ENCODE results near the gene HDAC4. TPM values are rescaled to one million over a fixed set of nuclear protein-coding genes. Genes with fewer than 3 reads are reported as not detected.

HDAC4 gene
- total and polyA plus RNA-seq, 10 of the 15 experiments (the other 5 are each of a cell fraction or from before 2014, with no cell fraction given) = 0.22 to 15.7 (median 4.8) TPM

DNA sequence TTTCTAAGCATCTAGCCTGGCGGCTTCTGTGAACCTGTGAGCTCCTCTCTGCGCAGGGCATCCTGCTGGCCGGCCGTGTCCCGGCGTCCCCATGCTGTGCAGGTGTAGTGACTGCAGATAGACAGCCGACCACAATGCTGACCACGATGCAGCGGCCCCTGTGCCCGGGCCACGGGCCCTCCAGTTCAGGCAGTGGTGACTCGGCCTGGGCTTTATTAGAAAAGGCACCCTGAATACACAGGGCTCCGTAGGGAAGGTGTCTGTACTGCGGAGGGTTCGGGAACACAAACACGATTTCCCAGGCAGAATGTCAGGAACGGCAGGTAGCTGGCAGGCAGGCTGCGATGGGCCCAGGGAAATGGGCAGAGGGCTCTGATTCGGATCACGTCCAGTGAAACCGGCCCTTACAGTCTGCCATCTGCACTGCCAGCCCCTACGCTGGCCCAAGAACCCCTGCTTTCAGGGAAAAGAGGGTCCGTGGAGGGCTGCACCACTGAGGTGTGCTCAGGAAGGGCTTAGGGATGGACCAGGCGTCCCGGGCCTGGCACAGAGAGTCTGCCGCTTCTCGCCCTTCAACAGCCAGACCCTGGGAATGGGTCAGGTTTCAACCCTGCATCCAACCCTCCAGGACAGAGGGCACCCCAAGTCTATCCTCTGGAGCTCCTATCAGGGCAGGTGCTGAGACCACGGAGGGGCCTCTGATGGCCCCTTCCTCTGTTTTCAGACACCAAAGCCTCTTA is 196.5 kb downstream of the HDAC4 start:
- ChIA-PET RAD21 (ENCODE audit: unreplicated experiment) (no interaction called here), CTCF (no interaction called here), SMC1A (ENCODE audit: uncharacterized antibody, unreplicated experiment) (no interaction called here), POLR2A (no interaction called here)
- no peak overlapping the region for H3K4me2 ChIP-seq (ENCODE audit: control insufficient read depth, insufficient read depth)
- ATAC-seq (no peak), FAIRE-seq (no peak), DNase-seq (ENCODE audit: low read depth, low spot score) (no peak)
- H2AFZ ChIP-seq (ENCODE audit: control insufficient read depth, low read depth, low read length) = no peak overlapping the region
- no peaks in the 10 kb centered on the region for H3K79me2 ChIP-seq (ENCODE audit: control insufficient read depth, insufficient read depth, low read length)
- H3K36me3 ChIP-seq (ENCODE audit: control insufficient read depth in 2 of 2, insufficient read depth in 2 of 2, low read length in 1 of 2) = no peaks in the 10 kb centered on the region
- WGBS (ENCODE audit: insufficient coverage, insufficient replicate concordance, low lambda C conversion rate, missing lambda C conversion rate) = 70% methylated on average over 28 of the region's 28 CpGs
- no peak overlapping the region for H3K9ac ChIP-seq (ENCODE audit: control insufficient read depth, insufficient read depth, low read length)
- no peaks in the 10 kb centered on the region for H3K27me3 ChIP-seq (replicated peaks in 1 of 2; ENCODE audit: control insufficient read depth in 2 of 2, insufficient read depth in 2 of 2, low read length in 1 of 2)
- H3K27ac ChIP-seq (ENCODE audit: control insufficient read depth, insufficient read depth) = no peak overlapping the region
- no peak overlapping the region for H3K4me3 ChIP-seq
- TF ChIP-seq SUPT20H (IDR thresholded peaks at IDR 0.05; ENCODE audit: borderline replicate concordance, control insufficient read depth, low read depth, low read length) = no peak
- no peak for TF ChIP-seq ZZZ3 (IDR thresholded peaks at IDR 0.05; ENCODE audit: control insufficient read depth, insufficient read length, low read depth)
- TF ChIP-seq DPF2 (IDR thresholded peaks at IDR 0.05) = no peak
- no peak for TF ChIP-seq BRCA1 (IDR thresholded peaks at IDR 0.05; ENCODE audit: low read depth, low read length)
- TF ChIP-seq EED (IDR thresholded peaks at IDR 0.05; ENCODE audit: low read depth) = no peak
- TF ChIP-seq HDGF (IDR thresholded peaks at IDR 0.05) = no peak
- TF ChIP-seq, protein P1, sequence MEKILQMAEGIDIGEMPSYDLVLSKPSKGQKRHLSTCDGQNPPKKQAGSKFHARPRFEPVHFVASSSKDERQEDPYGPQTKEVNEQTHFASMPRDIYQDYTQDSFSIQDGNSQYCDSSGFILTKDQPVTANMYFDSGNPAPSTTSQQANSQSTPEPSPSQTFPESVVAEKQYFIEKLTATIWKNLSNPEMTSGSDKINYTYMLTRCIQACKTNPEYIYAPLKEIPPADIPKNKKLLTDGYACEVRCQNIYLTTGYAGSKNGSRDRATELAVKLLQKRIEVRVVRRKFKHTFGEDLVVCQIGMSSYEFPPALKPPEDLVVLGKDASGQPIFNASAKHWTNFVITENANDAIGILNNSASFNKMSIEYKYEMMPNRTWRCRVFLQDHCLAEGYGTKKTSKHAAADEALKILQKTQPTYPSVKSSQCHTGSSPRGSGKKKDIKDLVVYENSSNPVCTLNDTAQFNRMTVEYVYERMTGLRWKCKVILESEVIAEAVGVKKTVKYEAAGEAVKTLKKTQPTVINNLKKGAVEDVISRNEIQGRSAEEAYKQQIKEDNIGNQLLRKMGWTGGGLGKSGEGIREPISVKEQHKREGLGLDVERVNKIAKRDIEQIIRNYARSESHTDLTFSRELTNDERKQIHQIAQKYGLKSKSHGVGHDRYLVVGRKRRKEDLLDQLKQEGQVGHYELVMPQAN (conservative IDR thresholded peaks at IDR 0.05) = no peak
- no peak for TF ChIP-seq PAX8 (IDR thresholded peaks at IDR 0.05)
- TF ChIP-seq ZNF207 (IDR thresholded peaks at IDR 0.05; ENCODE audit: borderline replicate concordance) = no peak
- TF ChIP-seq RUNX3 (IDR thresholded peaks at IDR 0.05; ENCODE audit: low read length) = no peak
- no peak for TF ChIP-seq ZBED1 (IDR thresholded peaks at IDR 0.05; ENCODE audit: borderline replicate concordance)
- TF ChIP-seq SMC3 (IDR thresholded peaks at IDR 0.05; ENCODE audit: borderline replicate concordance, low read length) = no peak
- in situ Hi-C loops (cut with MboI) (no loop called here), intact Hi-C loops (cut with micrococcal nuclease; ENCODE audit: unreplicated experiment) (no loop called here)
- no peaks in the 10 kb centered on the region for H3K9me3 ChIP-seq (replicated peaks; ENCODE audit: control insufficient read depth, insufficient read depth, low read length)
- no peaks in the 10 kb centered on the region for H4K20me1 ChIP-seq (ENCODE audit: control insufficient read depth, insufficient read depth)
- BruUV-seq (replicated peaks) = no TSS peak
- no peaks in the 10 kb centered on the region for H3K4me1 ChIP-seq (ENCODE audit: control insufficient read depth, insufficient read depth, low read length)

Measured in GM12878 (cell line).